Activated T-helper 1 cell treated with anti-CD3 and anti-CD28 coated beads, Interleukin-2, amount 50 U/mL, for 16 hours (primary cell): ENCODE results near the gene PCK1.

Experiments used
- DNase-seq, 2 donors: peaks; one replicate each; pipeline ENCODE4 v3.0.0-alpha.2; 2020; ENCODE audit warnings: low read depth in 1 of 2, low spot score in 1 of 2

PCK1 gene

GRCh38 chr20:57600320-57601210, 39.7 kb downstream of the PCK1 start:
- no peak for DNase-seq

- DNase-seq: no peak
These were observed 40.3 kb downstream of the PCK1 start for GRCh38 chr20:57601211-57601570.

- no peak for DNase-seq
These were observed 40.8 kb downstream of the PCK1 start for GRCh38 chr20:57601737-57602136.

GRCh38 chr20:57603120-57603519, 42.2 kb downstream of the PCK1 start:
- DNase-seq: no peak

GRCh38 chr20:57605045-57605444, 44.1 kb downstream of the PCK1 start:
- DNase-seq: no peak

GRCh38 chr20:57605878-57606277, 45.0 kb downstream of the PCK1 start:
- DNase-seq: no peak

- no peak for DNase-seq
These were observed 47.6 kb downstream of the PCK1 start for GRCh38 chr20:57608516-57608915.

GRCh38 chr20:57609086-57609841, 48.4 kb downstream of the PCK1 start:
- DNase-seq: no peak

GRCh38 chr20:57609842-57610167, 48.9 kb downstream of the PCK1 start:
- no peak for DNase-seq

- no peak for DNase-seq
These were observed 49.5 kb downstream of the PCK1 start for GRCh38 chr20:57610261-57610952.

- no peak for DNase-seq
These were observed 50.8 kb downstream of the PCK1 start for GRCh38 chr20:57611586-57612311.

- DNase-seq: no peak
These were observed 51.5 kb downstream of the PCK1 start for GRCh38 chr20:57612436-57612835.

- no peak for DNase-seq
These were observed 52.0 kb downstream of the PCK1 start for GRCh38 chr20:57612916-57613315.

- no peak for DNase-seq
These were observed 52.6 kb downstream of the PCK1 start for GRCh38 chr20:57613481-57613921.

GRCh38 chr20:57614490-57615444, 53.9 kb downstream of the PCK1 start:
- no peak for DNase-seq

GRCh38 chr20:57615445-57615811, 54.5 kb downstream of the PCK1 start:
- DNase-seq: no peak

GRCh38 chr20:57616143-57616951, 55.4 kb downstream of the PCK1 start:
- DNase-seq: no peak

- no peak for DNase-seq
These were observed 56.3 kb downstream of the PCK1 start for GRCh38 chr20:57617079-57617795.
